ENCODE measurements around the gene ZC3H4.

ZC3H4 gene

GRCh38 chr19:47018923-47019322 is 94.7 kb downstream of the ZC3H4 start:
- no peak for TF ChIP-seq CTCF (IDR thresholded peaks at IDR 0.05; ENCODE audit: control insufficient read depth, extremely low read depth, insufficient read depth)
- no peak for DNase-seq (ENCODE audit: low read depth)
- H3K4me3 ChIP-seq (ENCODE audit: low read depth, low read length), result no peak overlapping the region

Data from LNCaP clone FGC (cell line).